ENCODE measurements around the gene MBD3.

DNA sequence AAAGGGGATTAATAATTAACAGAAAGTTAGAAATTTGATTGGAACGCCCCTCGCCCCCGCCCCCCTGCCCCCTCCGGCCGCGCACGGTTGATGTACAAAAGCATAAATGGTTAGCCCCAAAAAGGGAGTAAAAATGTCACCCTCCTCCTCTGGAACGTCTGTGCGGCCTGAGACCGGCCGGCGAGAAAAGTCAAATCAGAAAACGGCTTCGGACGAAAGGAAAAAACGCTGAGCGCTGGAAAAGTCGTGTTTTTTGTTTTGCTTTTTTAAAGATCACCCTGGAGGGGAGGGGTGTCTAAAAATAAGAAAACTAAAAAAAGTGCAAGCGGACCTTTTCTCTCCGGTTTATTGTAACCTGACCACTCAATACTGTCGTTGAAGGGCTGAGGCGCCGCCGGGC, 37.7 kb downstream of the MBD3 start:
- no peak for TF ChIP-seq ESRRG (CRISPR knock-in tag; IDR thresholded peaks at IDR 0.05)
- no peak for TF ChIP-seq TOX (CRISPR knock-in tag; IDR thresholded peaks at IDR 0.05; ENCODE audit: borderline replicate concordance)
- no peak for TF ChIP-seq PPARA (CRISPR knock-in tag; IDR thresholded peaks at IDR 0.05; ENCODE audit: borderline replicate concordance)
- TF ChIP-seq ZNF8 (CRISPR knock-in tag; IDR thresholded peaks at IDR 0.05): no peak
- TF ChIP-seq ZFP30 (CRISPR knock-in tag; IDR thresholded peaks at IDR 0.05): no peak
- TF ChIP-seq, protein P1, sequence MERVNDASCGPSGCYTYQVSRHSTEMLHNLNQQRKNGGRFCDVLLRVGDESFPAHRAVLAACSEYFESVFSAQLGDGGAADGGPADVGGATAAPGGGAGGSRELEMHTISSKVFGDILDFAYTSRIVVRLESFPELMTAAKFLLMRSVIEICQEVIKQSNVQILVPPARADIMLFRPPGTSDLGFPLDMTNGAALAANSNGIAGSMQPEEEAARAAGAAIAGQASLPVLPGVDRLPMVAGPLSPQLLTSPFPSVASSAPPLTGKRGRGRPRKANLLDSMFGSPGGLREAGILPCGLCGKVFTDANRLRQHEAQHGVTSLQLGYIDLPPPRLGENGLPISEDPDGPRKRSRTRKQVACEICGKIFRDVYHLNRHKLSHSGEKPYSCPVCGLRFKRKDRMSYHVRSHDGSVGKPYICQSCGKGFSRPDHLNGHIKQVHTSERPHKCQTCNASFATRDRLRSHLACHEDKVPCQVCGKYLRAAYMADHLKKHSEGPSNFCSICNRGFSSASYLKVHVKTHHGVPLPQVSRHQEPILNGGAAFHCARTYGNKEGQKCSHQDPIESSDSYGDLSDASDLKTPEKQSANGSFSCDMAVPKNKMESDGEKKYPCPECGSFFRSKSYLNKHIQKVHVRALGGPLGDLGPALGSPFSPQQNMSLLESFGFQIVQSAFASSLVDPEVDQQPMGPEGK (CRISPR knock-in tag; IDR thresholded peaks at IDR 0.05; ENCODE audit: borderline replicate concordance): no peak
- no peak for TF ChIP-seq ARNTL (CRISPR knock-in tag; IDR thresholded peaks at IDR 0.05; ENCODE audit: borderline replicate concordance, low read depth)
- TF ChIP-seq RARB (CRISPR knock-in tag; IDR thresholded peaks at IDR 0.05): no peak
- TF ChIP-seq CSDC2 (CRISPR knock-in tag; IDR thresholded peaks at IDR 0.05): no peak
- no peak for TF ChIP-seq TCF4 (CRISPR knock-in tag; IDR thresholded peaks at IDR 0.05; ENCODE audit: borderline replicate concordance)
- no peak for TF ChIP-seq ZNF70 (CRISPR knock-in tag; IDR thresholded peaks at IDR 0.05)
- TF ChIP-seq, protein P2, sequence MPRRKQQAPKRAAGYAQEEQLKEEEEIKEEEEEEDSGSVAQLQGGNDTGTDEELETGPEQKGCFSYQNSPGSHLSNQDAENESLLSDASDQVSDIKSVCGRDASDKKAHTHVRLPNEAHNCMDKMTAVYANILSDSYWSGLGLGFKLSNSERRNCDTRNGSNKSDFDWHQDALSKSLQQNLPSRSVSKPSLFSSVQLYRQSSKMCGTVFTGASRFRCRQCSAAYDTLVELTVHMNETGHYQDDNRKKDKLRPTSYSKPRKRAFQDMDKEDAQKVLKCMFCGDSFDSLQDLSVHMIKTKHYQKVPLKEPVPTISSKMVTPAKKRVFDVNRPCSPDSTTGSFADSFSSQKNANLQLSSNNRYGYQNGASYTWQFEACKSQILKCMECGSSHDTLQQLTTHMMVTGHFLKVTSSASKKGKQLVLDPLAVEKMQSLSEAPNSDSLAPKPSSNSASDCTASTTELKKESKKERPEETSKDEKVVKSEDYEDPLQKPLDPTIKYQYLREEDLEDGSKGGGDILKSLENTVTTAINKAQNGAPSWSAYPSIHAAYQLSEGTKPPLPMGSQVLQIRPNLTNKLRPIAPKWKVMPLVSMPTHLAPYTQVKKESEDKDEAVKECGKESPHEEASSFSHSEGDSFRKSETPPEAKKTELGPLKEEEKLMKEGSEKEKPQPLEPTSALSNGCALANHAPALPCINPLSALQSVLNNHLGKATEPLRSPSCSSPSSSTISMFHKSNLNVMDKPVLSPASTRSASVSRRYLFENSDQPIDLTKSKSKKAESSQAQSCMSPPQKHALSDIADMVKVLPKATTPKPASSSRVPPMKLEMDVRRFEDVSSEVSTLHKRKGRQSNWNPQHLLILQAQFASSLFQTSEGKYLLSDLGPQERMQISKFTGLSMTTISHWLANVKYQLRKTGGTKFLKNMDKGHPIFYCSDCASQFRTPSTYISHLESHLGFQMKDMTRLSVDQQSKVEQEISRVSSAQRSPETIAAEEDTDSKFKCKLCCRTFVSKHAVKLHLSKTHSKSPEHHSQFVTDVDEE (CRISPR knock-in tag; IDR thresholded peaks at IDR 0.05): no peak
